ENCODE data around the gene ZNF280C. TPM values are rescaled to one million over a fixed set of nuclear protein-coding genes. Genes with fewer than 3 reads are reported as not detected.

ZNF280C gene
- total RNA-seq, 1 experiment from 2014 or later = 22.0 TPM

DNA sequence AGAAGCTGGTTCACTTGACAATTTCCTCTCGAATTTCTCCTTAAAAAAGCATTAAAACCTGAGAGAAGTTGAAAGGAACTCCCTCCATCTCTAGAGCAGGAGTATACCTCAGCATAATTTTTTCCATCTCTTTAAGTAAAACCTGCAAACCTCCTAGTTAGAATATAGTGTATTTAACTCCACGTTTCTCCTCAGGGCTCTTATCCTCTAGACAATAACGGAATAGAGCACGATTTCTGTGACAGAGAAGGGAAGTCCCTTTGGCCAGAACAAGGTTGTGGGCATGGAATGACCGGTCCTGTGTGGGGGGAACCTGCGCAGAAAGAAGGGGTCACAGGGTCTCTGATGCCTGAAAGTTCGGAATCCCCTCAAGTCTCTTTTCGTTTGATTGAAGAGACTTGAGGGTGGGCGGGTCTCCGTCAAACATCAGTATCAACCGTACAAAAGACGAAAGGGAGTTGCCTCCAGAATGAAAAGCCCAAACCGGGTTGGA is 697 bp downstream of the ZNF280C start:
- peak overlapping the region; percentile 90 for H3K27ac ChIP-seq (ENCODE audit: low read depth, low read length, poor library complexity, severe bottlenecking)
- ChIA-PET POLR2A (ENCODE audit: low non-redundant PET) (no interaction called here), CTCF (no interaction called here)
- H3K4me3 ChIP-seq (ENCODE audit: low read depth, low read length, poor library complexity, severe bottlenecking) = peak overlapping the region; percentile 77
- H3K9me3 ChIP-seq (ENCODE audit: low read depth, low read length, poor library complexity, severe bottlenecking) = no peaks in the 10 kb centered on the region
- H3K36me3 ChIP-seq (ENCODE audit: insufficient read depth, low read length, poor library complexity, severe bottlenecking) = no peaks in the 10 kb centered on the region
- BruUV-seq (replicated peaks) = TSS peak; percentile 43
- H3K4me1 ChIP-seq (ENCODE audit: insufficient read depth, low read length, poor library complexity, severe bottlenecking) = no peaks in the 10 kb centered on the region
- intact Hi-C loops (cut with micrococcal nuclease; ENCODE audit: unreplicated experiment) = no loop called here
- H3K27me3 ChIP-seq (replicated peaks; ENCODE audit: insufficient read depth, low read depth, low read length, poor library complexity) = no peaks in the 10 kb centered on the region
- no peak for DNase-seq (ENCODE audit: low spot score)
- TF ChIP-seq EZH2 (IDR thresholded peaks at IDR 0.05; ENCODE audit: borderline replicate concordance, low read depth, low read length, poor library complexity, severe bottlenecking) = no peak
- TF ChIP-seq, protein P1, sequence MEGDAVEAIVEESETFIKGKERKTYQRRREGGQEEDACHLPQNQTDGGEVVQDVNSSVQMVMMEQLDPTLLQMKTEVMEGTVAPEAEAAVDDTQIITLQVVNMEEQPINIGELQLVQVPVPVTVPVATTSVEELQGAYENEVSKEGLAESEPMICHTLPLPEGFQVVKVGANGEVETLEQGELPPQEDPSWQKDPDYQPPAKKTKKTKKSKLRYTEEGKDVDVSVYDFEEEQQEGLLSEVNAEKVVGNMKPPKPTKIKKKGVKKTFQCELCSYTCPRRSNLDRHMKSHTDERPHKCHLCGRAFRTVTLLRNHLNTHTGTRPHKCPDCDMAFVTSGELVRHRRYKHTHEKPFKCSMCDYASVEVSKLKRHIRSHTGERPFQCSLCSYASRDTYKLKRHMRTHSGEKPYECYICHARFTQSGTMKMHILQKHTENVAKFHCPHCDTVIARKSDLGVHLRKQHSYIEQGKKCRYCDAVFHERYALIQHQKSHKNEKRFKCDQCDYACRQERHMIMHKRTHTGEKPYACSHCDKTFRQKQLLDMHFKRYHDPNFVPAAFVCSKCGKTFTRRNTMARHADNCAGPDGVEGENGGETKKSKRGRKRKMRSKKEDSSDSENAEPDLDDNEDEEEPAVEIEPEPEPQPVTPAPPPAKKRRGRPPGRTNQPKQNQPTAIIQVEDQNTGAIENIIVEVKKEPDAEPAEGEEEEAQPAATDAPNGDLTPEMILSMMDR (conservative IDR thresholded peaks at IDR 0.05; ENCODE audit: low read depth, low read length) = no peak

DNA sequence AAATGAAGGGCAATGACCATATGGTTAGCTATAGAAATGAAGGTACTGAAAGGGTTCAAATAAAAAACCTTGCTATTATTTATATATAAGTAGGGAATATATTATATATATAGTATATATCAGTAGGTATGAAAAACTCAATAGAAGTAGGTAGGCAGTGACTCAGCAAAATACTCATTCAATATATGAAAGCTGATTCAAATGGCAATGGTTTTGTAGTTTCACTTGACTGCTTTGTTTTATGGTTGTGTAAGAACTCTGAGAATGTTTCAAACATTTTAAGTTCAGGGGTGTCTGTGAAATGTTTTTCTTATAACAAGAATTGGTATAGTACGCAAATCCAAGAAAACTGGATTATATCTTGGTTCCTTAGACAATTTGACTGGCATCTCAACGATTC is 4.1 kb downstream of the ZNF280C start:
- intact Hi-C loops (cut with micrococcal nuclease; ENCODE audit: unreplicated experiment) = no loop called here
- POLR2A ChIA-PET (ENCODE audit: low non-redundant PET) = no interaction called here
- DNase-seq (ENCODE audit: low spot score) = no peak
- BruUV-seq (replicated peaks) = no TSS peak
- TF ChIP-seq EZH2 (IDR thresholded peaks at IDR 0.05; ENCODE audit: borderline replicate concordance, low read depth, low read length, poor library complexity, severe bottlenecking) = no peak
- TF ChIP-seq, protein P1 (conservative IDR thresholded peaks at IDR 0.05; ENCODE audit: low read depth, low read length) = no peak
- no peaks in the 10 kb centered on the region for H3K27me3 ChIP-seq (replicated peaks; ENCODE audit: insufficient read depth, low read depth, low read length, poor library complexity)
- H3K9me3 ChIP-seq (ENCODE audit: low read depth, low read length, poor library complexity, severe bottlenecking) = no peaks in the 10 kb centered on the region
- no peak overlapping the region for H3K4me3 ChIP-seq (ENCODE audit: low read depth, low read length, poor library complexity, severe bottlenecking)
- CTCF ChIA-PET = no interaction called here
- H3K36me3 ChIP-seq (ENCODE audit: insufficient read depth, low read length, poor library complexity, severe bottlenecking) = no peaks in the 10 kb centered on the region
- peak overlapping the region; percentile 9 for H3K27ac ChIP-seq (ENCODE audit: low read depth, low read length, poor library complexity, severe bottlenecking)
- no peaks in the 10 kb centered on the region for H3K4me1 ChIP-seq (ENCODE audit: insufficient read depth, low read length, poor library complexity, severe bottlenecking)

DNA sequence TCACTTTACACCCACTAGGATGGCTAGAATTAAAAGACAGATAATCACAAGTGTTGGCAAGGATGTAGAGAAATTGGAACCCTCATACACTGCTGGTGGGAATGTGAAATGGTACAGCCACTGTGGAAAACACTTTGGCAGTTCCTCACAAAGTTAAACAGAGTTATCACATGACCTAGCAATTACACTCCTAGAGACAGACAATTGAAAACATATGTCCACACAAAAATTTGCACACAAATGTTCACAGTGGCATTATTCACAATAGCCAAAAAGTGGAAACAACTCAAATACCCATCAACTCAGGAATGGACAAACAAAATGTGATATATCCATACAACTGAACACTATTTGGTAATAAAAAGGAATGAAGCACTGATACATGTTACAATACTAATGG is 5.7 kb downstream of the ZNF280C start:
- Histone ChIP-seq H3K27me3 (replicated peaks; ENCODE audit: insufficient read depth, low read depth, low read length, poor library complexity) (no peaks in the 10 kb centered on the region), H3K27ac (ENCODE audit: low read depth, low read length, poor library complexity, severe bottlenecking) (no peak overlapping the region), H3K4me3 (ENCODE audit: low read depth, low read length, poor library complexity, severe bottlenecking) (no peak overlapping the region), H3K36me3 (ENCODE audit: insufficient read depth, low read length, poor library complexity, severe bottlenecking) (no peaks in the 10 kb centered on the region), H3K9me3 (ENCODE audit: low read depth, low read length, poor library complexity, severe bottlenecking) (no peaks in the 10 kb centered on the region), H3K4me1 (ENCODE audit: insufficient read depth, low read length, poor library complexity, severe bottlenecking) (no peaks in the 10 kb centered on the region)
- no TSS peak for BruUV-seq (replicated peaks)
- TF ChIP-seq, protein P1 (conservative IDR thresholded peaks at IDR 0.05; ENCODE audit: low read depth, low read length) = no peak
- TF ChIP-seq EZH2 (IDR thresholded peaks at IDR 0.05; ENCODE audit: borderline replicate concordance, low read depth, low read length, poor library complexity, severe bottlenecking) = no peak
- no peak for DNase-seq (ENCODE audit: low spot score)
- ChIA-PET POLR2A (ENCODE audit: low non-redundant PET) (no interaction called here), CTCF (no interaction called here)
- intact Hi-C loops (cut with micrococcal nuclease; ENCODE audit: unreplicated experiment) = no loop called here
